Skeletal muscle tissue (tissue), 4 donors: Measurements from ENCODE around the gene CHRNA4. TPM values are rescaled to one million over a fixed set of nuclear protein-coding genes. Genes with fewer than 3 reads are reported as not detected.

Source experiments
- H3K27ac ChIP-seq: one replicate; pipeline ENCODE4 v1.7.0; 2013; ENCODE audit warnings: mild to moderate bottlenecking, low read depth, low read length, inconsistent platforms
- H3K27me3 ChIP-seq, 3 donors: one replicate each; pipeline ENCODE4 v1.7.0; 2013; ENCODE audit warnings: low read length in 3 of 3; ENCODE audit not compliant: control insufficient read depth in 3 of 3, insufficient read depth in 3 of 3
- H3K36me3 ChIP-seq, 3 donors: one replicate each; pipeline ENCODE4 v1.7.0; 2013; ENCODE audit warnings: low read length in 3 of 3; ENCODE audit not compliant: control insufficient read depth in 3 of 3, insufficient read depth in 3 of 3
- H3K4me1 ChIP-seq, 3 donors: one replicate each; pipeline ENCODE4 v1.7.0; 2013; ENCODE audit warnings: low read length in 3 of 3, mild to moderate bottlenecking in 3 of 3; ENCODE audit not compliant: control insufficient read depth in 3 of 3, insufficient read depth in 3 of 3
- H3K4me3 ChIP-seq, 3 donors: one replicate each; pipeline ENCODE4 v1.7.0; 2013; ENCODE audit warnings: low read length in 3 of 3
- H3K9ac ChIP-seq, 3 donors: one replicate each; pipeline ENCODE4 v1.7.0; 2013; ENCODE audit warnings: low read length in 3 of 3, mild to moderate bottlenecking in 3 of 3, moderate library complexity in 2 of 3, low read depth in 1 of 3
- H3K9me3 ChIP-seq, 3 donors: one replicate each; pipeline ENCODE4 v1.7.0; 2013; ENCODE audit warnings: low read length in 3 of 3; ENCODE audit not compliant: control insufficient read depth in 3 of 3
- total RNA-seq: library from RNA; depleted of rRNA; stranded (reverse); fragments of >200 nt; gene quantifications from one replicate; pipeline ENCODE4 v1.2.3, GENCODE V29; 2014
- donor health status: Osteomylitis.

The CHRNA4 gene
- total RNA-seq, 1 donor from 2014 or later = 0.52 TPM

DNA sequence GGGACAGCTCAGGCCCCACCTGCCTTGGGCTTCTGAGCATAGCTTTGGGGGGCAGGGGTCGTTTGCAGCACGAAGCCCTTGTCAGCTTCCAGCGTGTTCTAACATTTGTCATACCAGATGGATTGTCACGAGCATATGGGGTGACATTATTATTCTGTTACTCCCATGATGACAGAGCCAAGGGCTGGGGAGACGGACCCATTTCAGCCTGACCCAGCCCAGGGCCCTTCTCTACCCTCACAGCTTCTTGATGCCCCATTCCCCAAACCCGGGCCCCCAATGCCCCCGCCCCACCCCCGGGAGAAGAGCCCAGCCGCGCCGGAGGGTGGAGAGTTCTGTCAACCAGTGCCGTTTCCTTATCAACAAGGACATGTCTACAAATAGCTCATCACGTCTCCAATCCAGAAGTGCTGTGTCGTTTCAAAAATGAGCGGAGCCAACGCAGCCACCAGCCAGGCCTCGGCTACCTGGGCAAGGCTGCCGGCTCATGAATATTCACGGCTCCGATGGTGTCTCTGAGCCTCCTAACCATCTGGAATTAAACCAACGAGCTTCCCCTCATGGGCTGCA lies 9.6 kb upstream of the CHRNA4 start:
- Histone ChIP-seq H3K9ac (no peak overlapping the region), H3K4me3 (no peak overlapping the region), H3K4me1 (peaks cover 0 to 5% (median 4%) of the 10 kb centered on the region in 3 donors), H3K36me3 (no peaks in the 10 kb centered on the region), H3K27ac (no peak overlapping the region), H3K9me3 (no peaks in the 10 kb centered on the region), H3K27me3 (peaks cover 33 to 41% (median 36%) of the 10 kb centered on the region in 3 donors)

DNA sequence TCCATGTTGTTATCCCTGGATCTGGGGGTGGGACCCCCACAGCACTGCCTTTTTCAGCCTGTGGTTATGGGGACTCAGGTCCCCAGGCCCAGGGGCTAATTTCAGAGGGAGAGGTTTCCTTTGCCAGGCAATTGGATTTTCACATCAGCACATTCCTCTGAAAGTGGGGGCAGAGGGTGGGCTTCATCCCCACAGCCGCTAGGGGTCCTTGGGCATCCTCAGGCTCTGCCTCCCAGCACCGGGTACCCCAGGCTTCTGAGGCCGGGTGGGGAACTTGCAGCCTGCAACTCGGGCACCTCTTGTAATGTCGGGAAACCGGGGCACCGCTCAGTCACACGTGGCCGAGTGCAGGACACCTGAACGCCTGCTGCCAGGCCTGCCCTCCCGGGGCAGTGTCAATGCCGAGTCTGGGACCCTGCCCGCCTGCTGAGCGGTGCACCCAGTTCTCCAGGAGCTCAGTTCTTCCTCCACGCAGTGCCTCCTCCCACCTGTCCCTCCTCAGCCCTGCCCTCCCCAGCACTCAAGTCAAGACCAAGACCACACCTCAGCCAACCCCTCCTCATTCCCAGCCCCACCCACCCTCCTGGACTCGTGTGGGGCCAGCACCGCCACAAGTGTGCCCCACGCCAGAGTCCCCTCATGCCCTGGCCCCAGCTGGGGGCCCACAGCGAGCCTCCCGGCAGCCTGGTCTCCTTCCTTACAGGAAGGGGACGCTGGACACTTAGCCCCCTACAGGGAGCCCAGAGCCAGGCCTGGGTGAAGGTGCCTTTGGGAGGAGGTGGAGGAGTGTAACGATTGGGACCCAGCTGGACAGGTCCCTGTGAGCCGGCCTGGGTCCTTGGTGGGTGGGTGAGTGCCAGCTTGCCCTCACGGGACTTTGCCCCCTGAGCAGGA lies 8.8 kb upstream of the CHRNA4 start:
- H3K27me3 ChIP-seq = peaks cover 30 to 44% (median 40%) of the 10 kb centered on the region in 3 donors
- H3K9ac ChIP-seq = no peak overlapping the region
- no peaks in the 10 kb centered on the region for H3K36me3 ChIP-seq
- no peak overlapping the region for H3K4me3 ChIP-seq
- no peak overlapping the region for H3K27ac ChIP-seq
- H3K4me1 ChIP-seq = peaks cover 0 to 5% (median 4%) of the 10 kb centered on the region in 3 donors
- no peaks in the 10 kb centered on the region for H3K9me3 ChIP-seq

GRCh38 chr20:63369024-63369530 lies 7.9 kb upstream of the CHRNA4 start:
- H3K4me3 ChIP-seq = no peak overlapping the region
- peaks cover 21 to 44% (median 35%) of the 10 kb centered on the region in 3 donors for H3K27me3 ChIP-seq
- no peaks in the 10 kb centered on the region for H3K9me3 ChIP-seq
- no peak overlapping the region for H3K9ac ChIP-seq
- no peaks in the 10 kb centered on the region for H3K36me3 ChIP-seq
- peaks cover 0 to 5% (median 4%) of the 10 kb centered on the region in 3 donors for H3K4me1 ChIP-seq
- H3K27ac ChIP-seq = no peak overlapping the region

DNA sequence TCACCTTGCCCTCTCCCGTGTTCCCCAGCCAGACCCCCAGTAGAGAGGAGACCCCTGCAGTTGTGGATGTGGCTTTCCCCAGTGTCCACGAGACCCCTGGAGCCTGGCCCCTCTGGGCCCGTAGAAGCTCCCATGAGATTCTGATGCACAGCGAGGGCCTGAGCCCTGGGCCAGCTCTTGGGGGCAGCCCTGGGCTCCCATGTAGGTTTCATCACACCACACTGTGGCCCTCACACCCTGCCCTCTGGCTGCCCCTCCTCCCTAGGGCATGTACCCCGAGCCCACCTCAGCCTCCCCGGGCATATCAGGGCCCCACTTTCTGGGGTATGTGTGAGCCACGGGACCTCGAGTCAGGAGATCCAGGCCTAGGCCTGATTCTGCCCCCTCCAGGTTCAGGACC lies 7.0 kb upstream of the CHRNA4 start:
- no peak overlapping the region for H3K4me3 ChIP-seq
- no peak overlapping the region for H3K9ac ChIP-seq
- H3K9me3 ChIP-seq = no peaks in the 10 kb centered on the region
- H3K4me1 ChIP-seq = peaks cover 0 to 5% (median 4%) of the 10 kb centered on the region in 3 donors
- H3K27ac ChIP-seq = no peak overlapping the region
- H3K27me3 ChIP-seq = peaks cover 15 to 43% (median 35%) of the 10 kb centered on the region in 3 donors
- H3K36me3 ChIP-seq = no peaks in the 10 kb centered on the region

DNA sequence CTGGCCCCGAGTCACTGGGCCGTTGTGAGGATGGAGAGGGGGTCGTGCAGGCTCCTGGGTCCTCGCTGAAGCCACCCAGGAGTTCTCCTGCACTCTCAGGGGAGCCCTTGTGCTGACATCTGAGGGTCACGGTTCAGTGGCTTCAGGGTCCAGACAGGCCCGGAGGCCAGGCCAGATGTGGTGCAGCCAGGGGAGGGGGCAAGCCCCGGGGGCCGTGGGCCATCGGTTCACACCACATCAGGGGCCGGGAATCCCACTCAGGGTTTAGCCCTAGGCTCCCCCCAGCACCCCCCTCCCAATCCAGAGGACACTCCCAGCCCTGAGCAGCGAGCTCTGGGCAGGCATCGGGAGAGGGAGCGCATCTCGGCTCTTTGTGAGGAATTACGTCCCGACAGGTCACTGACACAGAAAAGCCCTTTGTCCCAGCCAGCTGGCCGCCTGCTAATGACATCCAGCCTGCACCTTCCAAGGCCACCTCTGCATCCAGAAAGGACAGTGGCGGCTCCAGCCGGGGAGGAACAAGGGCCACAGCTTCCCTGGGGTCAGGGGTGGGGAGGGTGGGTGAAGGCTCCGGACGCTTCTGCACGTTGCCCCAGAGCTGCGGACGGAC lies 6.4 kb upstream of the CHRNA4 start:
- Histone ChIP-seq H3K4me3 (no peak overlapping the region), H3K9ac (no peak overlapping the region), H3K36me3 (no peaks in the 10 kb centered on the region), H3K9me3 (no peaks in the 10 kb centered on the region), H3K27ac (no peak overlapping the region), H3K27me3 (peaks cover 21 to 48% (median 38%) of the 10 kb centered on the region in 3 donors), H3K4me1 (peaks cover 0 to 5% (median 4%) of the 10 kb centered on the region in 3 donors)

GRCh38 chr20:63366390-63367365 lies 5.5 kb upstream of the CHRNA4 start:
- H3K27me3 ChIP-seq = peaks cover 26 to 48% (median 42%) of the 10 kb centered on the region in 3 donors
- no peak overlapping the region for H3K27ac ChIP-seq
- H3K4me1 ChIP-seq = peaks cover 0 to 5% (median 4%) of the 10 kb centered on the region in 3 donors
- no peak overlapping the region for H3K9ac ChIP-seq
- no peaks in the 10 kb centered on the region for H3K9me3 ChIP-seq
- H3K4me3 ChIP-seq = no peak overlapping the region
- H3K36me3 ChIP-seq = no peaks in the 10 kb centered on the region

DNA sequence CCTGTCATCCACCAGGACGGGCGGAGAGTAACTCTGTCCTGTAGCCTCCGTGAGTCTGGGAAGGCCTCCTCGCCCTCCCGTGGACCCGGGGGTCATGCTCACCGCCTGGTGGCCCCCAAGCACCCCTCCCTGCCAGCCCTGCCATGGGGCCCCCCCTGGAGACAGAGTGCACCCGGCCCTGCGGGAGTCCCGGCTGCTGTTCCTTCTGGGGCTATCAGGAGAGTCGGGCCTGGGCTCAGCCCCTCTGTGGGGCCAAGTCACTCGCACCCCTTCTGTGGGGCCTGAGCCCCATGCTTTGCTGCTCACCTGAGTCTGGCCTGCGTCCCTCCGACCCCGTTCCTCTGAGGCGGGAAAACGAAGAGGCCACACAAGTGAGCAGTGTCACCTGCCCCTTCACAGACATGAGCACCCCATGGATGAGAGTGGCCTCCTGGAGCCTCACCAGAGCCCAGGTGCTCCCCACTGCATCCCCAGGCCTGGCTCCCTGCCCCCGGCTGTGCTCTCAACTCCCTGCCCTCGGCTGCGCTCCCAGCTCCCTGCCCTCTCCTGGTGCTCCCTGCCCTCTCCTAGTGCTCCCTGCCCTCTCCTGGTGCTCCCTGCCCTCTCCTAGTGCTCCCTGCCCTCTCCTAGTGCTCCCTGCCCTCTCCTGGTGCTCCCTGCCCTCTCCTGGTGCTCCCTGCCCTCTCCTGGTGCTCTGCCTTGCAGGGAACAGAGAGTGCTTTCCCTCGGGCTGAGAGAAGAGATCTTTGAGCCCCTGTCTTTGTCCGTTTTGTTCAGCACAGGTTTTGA lies 4.6 kb upstream of the CHRNA4 start:
- Histone ChIP-seq H3K27me3 (peaks cover 23 to 40% (median 39%) of the 10 kb centered on the region in 3 donors), H3K4me3 (no peak overlapping the region), H3K9ac (no peak overlapping the region), H3K27ac (no peak overlapping the region), H3K36me3 (no peaks in the 10 kb centered on the region), H3K9me3 (no peaks in the 10 kb centered on the region), H3K4me1 (no peaks in the 10 kb centered on the region)

GRCh38 chr20:63364801-63365585 lies 3.8 kb upstream of the CHRNA4 start:
- no peak overlapping the region for H3K27ac ChIP-seq
- no peak overlapping the region for H3K9ac ChIP-seq
- no peaks in the 10 kb centered on the region for H3K36me3 ChIP-seq
- H3K9me3 ChIP-seq = no peaks in the 10 kb centered on the region
- no peak overlapping the region for H3K4me3 ChIP-seq
- no peaks in the 10 kb centered on the region for H3K4me1 ChIP-seq
- H3K27me3 ChIP-seq = peaks cover 31 to 46% (median 43%) of the 10 kb centered on the region in 3 donors
